ENCODE data around the gene IER5. TPM values are rescaled to one million over a fixed set of nuclear protein-coding genes. Genes with fewer than 3 reads are reported as not detected.

IER5 gene
- total RNA-seq, 4 donors from 2014 or later: 7.2 to 7.8 (median 7.6) TPM

DNA sequence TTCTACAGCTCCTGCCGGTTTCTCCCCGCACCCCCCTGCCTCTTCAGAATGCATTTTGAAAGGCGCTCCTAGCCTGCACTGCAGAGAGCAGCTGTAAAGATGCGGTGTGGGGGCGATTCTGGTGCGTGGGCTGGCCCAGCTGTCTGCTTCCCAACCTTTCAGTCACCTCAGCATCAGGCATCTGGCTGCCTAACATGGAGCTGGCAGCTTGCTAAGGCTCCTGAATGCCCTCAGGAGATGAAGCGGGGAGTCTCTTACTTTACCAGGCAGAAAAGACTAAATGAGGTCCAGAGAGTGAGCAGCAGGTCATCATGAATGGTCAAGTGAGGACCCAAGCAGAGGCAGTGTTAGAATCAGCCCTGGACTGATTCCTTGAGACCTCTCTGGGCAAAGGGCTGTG lies 8.7 kb downstream of the IER5 start:
- H3K27ac ChIP-seq: peak overlapping the region in 1 of 3 donors; percentile 40
- DNase-seq: no peak
- TF ChIP-seq POLR2A (IDR thresholded peaks at IDR 0.05) (no peak), CTCF (IDR thresholded peaks at IDR 0.05) (no peak)
- WGBS, 2 donors: 51 to 63% methylated on average over 7 of the region's 7 CpGs
- H3K27me3 ChIP-seq: no peaks in the 10 kb centered on the region
- peaks cover 0 to 15% of the 10 kb centered on the region in 2 donors for H3K4me1 ChIP-seq
- H3K4me3 ChIP-seq (replicated peaks in 1 of 3): no peak overlapping the region
- intact Hi-C loops (cut with DNase I): no loop called here
- no peaks in the 10 kb centered on the region for H3K9me3 ChIP-seq
- H3K36me3 ChIP-seq: no peaks in the 10 kb centered on the region

GRCh38 chr1:181099152-181100014 lies 10.9 kb downstream of the IER5 start:
- intact Hi-C loops (cut with DNase I): no loop called here
- no peaks in the 10 kb centered on the region for H3K36me3 ChIP-seq
- TF ChIP-seq CTCF (IDR thresholded peaks at IDR 0.05) (no peak), POLR2A (IDR thresholded peaks at IDR 0.05) (no peak)
- H3K27ac ChIP-seq: no peak overlapping the region
- WGBS, 2 donors: 45 to 53% methylated on average over 11 of the region's 11 CpGs
- H3K4me3 ChIP-seq (replicated peaks in 1 of 3): no peak overlapping the region
- H3K4me1 ChIP-seq: peaks cover 2 to 23% of the 10 kb centered on the region in 2 donors
- no peak for DNase-seq
- no peaks in the 10 kb centered on the region for H3K9me3 ChIP-seq
- H3K27me3 ChIP-seq: no peaks in the 10 kb centered on the region

- no peak overlapping the region for H3K4me3 ChIP-seq (replicated peaks in 1 of 3)
- H3K27me3 ChIP-seq: no peaks in the 10 kb centered on the region
- no peaks in the 10 kb centered on the region for H3K9me3 ChIP-seq
- intact Hi-C loops (cut with DNase I): no loop called here
- 65 to 75% methylated on average over 10 of the region's 10 CpGs for WGBS, 2 donors
- no peaks in the 10 kb centered on the region for H3K36me3 ChIP-seq
- H3K4me1 ChIP-seq: peaks cover 4 to 17% of the 10 kb centered on the region in 2 donors
- H3K27ac ChIP-seq: no peak overlapping the region
- TF ChIP-seq POLR2A (IDR thresholded peaks at IDR 0.05) (no peak), CTCF (IDR thresholded peaks at IDR 0.05) (no peak)
- DNase-seq: no peak
These were observed 11.8 kb downstream of the IER5 start for GRCh38 chr1:181100015-181100905.

DNA sequence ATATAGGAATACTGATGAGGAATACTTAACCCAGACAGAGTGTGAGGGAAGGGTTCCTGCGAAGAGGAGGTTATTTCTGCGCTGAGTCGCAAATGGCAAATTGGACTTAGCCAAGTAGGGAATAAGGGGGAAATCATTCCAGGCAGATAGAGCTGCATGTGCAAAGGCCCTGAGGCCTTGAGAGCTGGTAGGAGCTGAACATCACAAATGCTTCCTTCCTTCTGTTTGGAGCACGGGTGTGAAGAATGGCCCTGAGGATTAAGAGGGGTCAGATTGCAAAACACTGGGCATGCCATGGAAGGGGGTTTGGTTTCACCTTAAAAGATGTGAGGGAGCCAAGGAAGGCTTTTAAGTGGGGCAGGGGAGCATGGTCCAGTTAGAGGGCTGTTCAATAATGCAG lies 12.4 kb downstream of the IER5 start:
- Histone ChIP-seq H3K36me3 (no peaks in the 10 kb centered on the region), H3K4me3 (replicated peaks in 1 of 3) (no peak overlapping the region), H3K27me3 (no peaks in the 10 kb centered on the region), H3K9me3 (no peaks in the 10 kb centered on the region), H3K27ac (no peak overlapping the region), H3K4me1 (peaks cover 4 to 22% of the 10 kb centered on the region in 2 donors)
- DNase-seq: no peak
- intact Hi-C loops (cut with DNase I): no loop called here
- WGBS, 2 donors: 84 to 94% methylated on average over 4 of the region's 4 CpGs
- TF ChIP-seq POLR2A (IDR thresholded peaks at IDR 0.05): no peak
- no peak for TF ChIP-seq CTCF (IDR thresholded peaks at IDR 0.05)

Data from thyroid gland (tissue), 4 donors.